ENCODE measurements around the gene CLGN. TPM values are rescaled to one million over a fixed set of nuclear protein-coding genes. Genes with fewer than 3 reads are reported as not detected.
"Not testable (repeated sequence)": the region's sequence is repeated elsewhere in the genome, so short reads cannot be mapped to it uniquely, and the experiment has no call there.

CLGN gene
- total and polyA plus RNA-seq, 2 of the 4 experiments (the other 2 are of a cell fraction), result 0.36 to 0.75 TPM

DNA sequence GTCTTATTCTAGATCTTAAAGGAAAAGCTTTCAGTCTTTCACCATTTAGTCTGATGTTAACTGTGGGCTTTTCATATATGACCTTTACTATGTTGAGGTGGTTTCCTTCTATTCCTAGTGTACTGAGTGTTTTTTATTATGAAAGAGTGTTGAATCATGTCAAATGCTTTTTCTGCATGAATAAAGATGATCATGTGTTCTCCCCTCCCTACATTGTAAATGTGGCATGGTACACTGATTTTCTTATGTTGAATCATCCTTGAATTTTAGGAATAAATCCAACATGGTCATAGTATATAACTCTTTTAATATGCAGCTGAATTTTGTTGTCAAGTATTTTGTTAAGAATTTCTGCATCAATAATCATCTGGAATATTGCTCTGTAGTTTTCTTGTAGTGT lies 4.3 kb downstream of the CLGN start:
- no peak overlapping the region for H3K56ac ChIP-seq (ENCODE audit: extremely low read depth, insufficient read depth, low read length)
- no peaks in the 10 kb centered on the region for H3K79me1 ChIP-seq (ENCODE audit: low read depth in 1 of 2, low read length in 2 of 2)
- H3K14ac ChIP-seq (replicated peaks; ENCODE audit: low read depth, low read length), result no peak overlapping the region
- H2BK120ac ChIP-seq (ENCODE audit: low read depth, low read length), result no peak overlapping the region
- BruUV-seq (replicated peaks), result no TSS peak
- no peak overlapping the region for H3K4ac ChIP-seq (ENCODE audit: low read depth, low read length)
- no peaks in the 10 kb centered on the region for H3K9me1 ChIP-seq (ENCODE audit: insufficient read depth, low read length)
- no peak overlapping the region for H2AFZ ChIP-seq (replicated peaks; ENCODE audit: low read length, poor library complexity)
- H2AK5ac ChIP-seq (ENCODE audit: low read depth, low read length), result no peak overlapping the region
- dilution Hi-C loops (cut with HindIII; ENCODE audit: low sequenced_read_pairs, unreplicated experiment) (no loop called here), intact Hi-C loops (cut with micrococcal nuclease) (no loop called here), in situ Hi-C loops (cut with MboI; ENCODE audit: low sequenced_read_pairs) (no loop called here)
- ChIA-PET POLR2A (ENCODE audit: unreplicated experiment) (no interaction called here), CTCF (interaction anchor here (0.5 kb wide), 1 partner anchor 460 kb away, joined by 6 read pairs; no protein-coding TSS in a partner anchor)
- no peak overlapping the region for H3K4me2 ChIP-seq (ENCODE audit: low read depth, low read length)
- no peaks in the 10 kb centered on the region for H3K36me3 ChIP-seq (ENCODE audit: control insufficient read depth, insufficient read depth, low read length)
- TF ChIP-seq POLR2A (IDR thresholded peaks at IDR 0.05; ENCODE audit: low read depth, low read length) (no peak), NFE2L2 (IDR thresholded peaks at IDR 0.05; ENCODE audit: low read depth, low read length) (no peak), MAZ (IDR thresholded peaks at IDR 0.05; ENCODE audit: borderline replicate concordance, low read depth, low read length) (no peak)
- H3K9me3 ChIP-seq (ENCODE audit: control insufficient read depth, insufficient read depth, low read length), result no peaks in the 10 kb centered on the region
- H3K27ac ChIP-seq (ENCODE audit: insufficient read depth, low read length), result no peak overlapping the region
- no peak overlapping the region for H2BK15ac ChIP-seq (ENCODE audit: low read depth, low read length)
- no peaks in the 10 kb centered on the region for H3K4me1 ChIP-seq (ENCODE audit: control insufficient read depth, insufficient read depth, low read length)
- no peak overlapping the region for H2BK5ac ChIP-seq (ENCODE audit: low read depth, low read length, poor library complexity, severe bottlenecking)
- H3K27me3 ChIP-seq (ENCODE audit: control insufficient read depth, insufficient read depth, low read length), result peaks cover 4% of the 10 kb centered on the region
- no peak overlapping the region for H4K8ac ChIP-seq (ENCODE audit: low read depth in 2 of 2, low read length in 2 of 2)
- H2BK20ac ChIP-seq (ENCODE audit: low read depth, low read length), result no peak overlapping the region
- H3K9ac ChIP-seq (ENCODE audit: low read depth, low read length), result no peak overlapping the region
- ATAC-seq (ENCODE audit: low read depth) (no peak), DNase-seq (peak; percentile 25)
- no peak overlapping the region for H4K91ac ChIP-seq (ENCODE audit: insufficient read depth, low read depth, low read length)
- no peak overlapping the region for H2AK9ac ChIP-seq (replicated peaks; ENCODE audit: low read depth, low read length, poor library complexity)
- H3K18ac ChIP-seq (ENCODE audit: low read depth, low read length), result no peak overlapping the region
- H3K4me3 ChIP-seq (ENCODE audit: insufficient read depth, low read depth, low read length), result no peak overlapping the region
- H3K23ac ChIP-seq (ENCODE audit: low read depth, low read length), result no peak overlapping the region
- H4K5ac ChIP-seq (ENCODE audit: low read depth, low read length), result no peak overlapping the region
- H4K20me1 ChIP-seq (ENCODE audit: insufficient read depth, low read length), result no peaks in the 10 kb centered on the region

DNA sequence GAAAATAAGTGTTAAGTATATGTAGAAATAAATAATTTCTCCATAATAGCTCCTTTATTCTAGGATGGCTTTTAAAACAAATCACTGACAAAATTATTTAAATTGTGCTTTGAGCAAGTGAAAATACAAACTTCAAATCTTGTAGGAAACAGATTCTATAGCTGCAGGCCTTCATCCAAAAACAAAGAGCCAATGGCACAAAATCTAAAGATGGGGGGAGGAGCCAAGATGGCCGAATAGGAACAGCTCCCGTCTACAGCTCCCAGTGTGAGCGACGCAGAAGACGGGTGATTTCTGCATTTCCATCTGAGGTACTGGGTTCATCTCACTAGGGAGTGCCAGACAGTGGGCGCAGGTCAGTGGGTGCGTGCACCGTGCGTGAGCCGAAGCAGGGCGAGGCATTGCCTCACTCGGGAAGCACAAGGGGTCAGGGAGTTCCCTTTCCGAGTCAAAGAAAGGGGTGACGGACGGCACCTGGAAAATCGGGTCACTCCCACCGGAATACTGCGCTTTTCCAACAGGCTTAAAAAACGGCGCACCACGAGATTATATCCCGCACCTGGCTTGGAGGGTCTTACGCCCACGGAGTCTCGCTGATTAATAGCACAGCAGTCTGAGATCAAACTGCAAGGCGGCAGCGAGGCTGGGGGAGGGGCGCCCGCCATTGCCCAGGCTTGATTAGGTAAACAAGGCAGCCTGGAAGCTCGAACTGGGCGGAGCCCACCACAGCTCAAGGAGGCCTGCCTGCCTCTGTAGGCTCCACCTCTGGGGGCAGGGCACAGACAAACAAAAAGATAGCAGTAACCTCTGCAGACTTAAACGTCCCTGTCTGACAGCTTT lies 14.1 kb downstream of the CLGN start:
- POLR2A ChIA-PET (ENCODE audit: unreplicated experiment), result interaction anchor here (0.7 kb wide), 1 partner anchor 487 kb away, joined by 12 read pairs; no protein-coding TSS in a partner anchor
- H3K27me3 ChIP-seq (ENCODE audit: control insufficient read depth, insufficient read depth, low read length); H2AK9ac ChIP-seq (replicated peaks; ENCODE audit: low read depth, low read length, poor library complexity); H2BK5ac ChIP-seq (ENCODE audit: low read depth, low read length, poor library complexity, severe bottlenecking); BruUV-seq (replicated peaks); H2AK5ac ChIP-seq (ENCODE audit: low read depth, low read length); CTCF ChIA-PET; H4K8ac ChIP-seq (ENCODE audit: low read depth in 2 of 2, low read length in 2 of 2); dilution Hi-C loops (cut with HindIII; ENCODE audit: low sequenced_read_pairs, unreplicated experiment); H4K20me1 ChIP-seq (ENCODE audit: insufficient read depth, low read length); H4K91ac ChIP-seq (ENCODE audit: insufficient read depth, low read depth, low read length); H3K14ac ChIP-seq (replicated peaks; ENCODE audit: low read depth, low read length); H4K5ac ChIP-seq (ENCODE audit: low read depth, low read length); H3K79me1 ChIP-seq (ENCODE audit: low read depth in 1 of 2, low read length in 2 of 2); H3K9ac ChIP-seq (ENCODE audit: low read depth, low read length); H3K56ac ChIP-seq (ENCODE audit: extremely low read depth, insufficient read depth, low read length); H3K18ac ChIP-seq (ENCODE audit: low read depth, low read length); H3K4ac ChIP-seq (ENCODE audit: low read depth, low read length); H3K27ac ChIP-seq (ENCODE audit: insufficient read depth, low read length); H3K4me3 ChIP-seq (ENCODE audit: insufficient read depth, low read depth, low read length); H2BK20ac ChIP-seq (ENCODE audit: low read depth, low read length); H3K9me3 ChIP-seq (ENCODE audit: control insufficient read depth, insufficient read depth, low read length); DNase-seq; intact Hi-C loops (cut with micrococcal nuclease); in situ Hi-C loops (cut with MboI; ENCODE audit: low sequenced_read_pairs); H2AFZ ChIP-seq (replicated peaks; ENCODE audit: low read length, poor library complexity); H2BK15ac ChIP-seq (ENCODE audit: low read depth, low read length); H3K36me3 ChIP-seq (ENCODE audit: control insufficient read depth, insufficient read depth, low read length); H3K4me1 ChIP-seq (ENCODE audit: control insufficient read depth, insufficient read depth, low read length); H3K4me2 ChIP-seq (ENCODE audit: low read depth, low read length); H2BK120ac ChIP-seq (ENCODE audit: low read depth, low read length); ATAC-seq (ENCODE audit: low read depth); H3K23ac ChIP-seq (ENCODE audit: low read depth, low read length); H3K9me1 ChIP-seq (ENCODE audit: insufficient read depth, low read length): not testable (repeated sequence)
- 100% methylated on average over 4 of the region's 32 CpGs; no CpG with 5 or more reads in 1 of the 2 experiments for WGBS, 2 experiments (ENCODE audit: extremely low coverage in 2 of 2, insufficient read length in 1 of 2)

Measured in IMR-90 (cell line).